HG02970 (cell line): ENCODE results near the gene ITPRIPL1.

Source experiments
- ATAC-seq: cut with Tn5 transposase; IDR thresholded peaks from one replicate; pipeline ENCODE4 v1.9.1; 2021; ENCODE audit warnings: mild to moderate bottlenecking, moderate library complexity, moderate number of reproducible peaks; ENCODE audit not compliant: unreplicated experiment, low FRiP score

Gene ITPRIPL1

DNA sequence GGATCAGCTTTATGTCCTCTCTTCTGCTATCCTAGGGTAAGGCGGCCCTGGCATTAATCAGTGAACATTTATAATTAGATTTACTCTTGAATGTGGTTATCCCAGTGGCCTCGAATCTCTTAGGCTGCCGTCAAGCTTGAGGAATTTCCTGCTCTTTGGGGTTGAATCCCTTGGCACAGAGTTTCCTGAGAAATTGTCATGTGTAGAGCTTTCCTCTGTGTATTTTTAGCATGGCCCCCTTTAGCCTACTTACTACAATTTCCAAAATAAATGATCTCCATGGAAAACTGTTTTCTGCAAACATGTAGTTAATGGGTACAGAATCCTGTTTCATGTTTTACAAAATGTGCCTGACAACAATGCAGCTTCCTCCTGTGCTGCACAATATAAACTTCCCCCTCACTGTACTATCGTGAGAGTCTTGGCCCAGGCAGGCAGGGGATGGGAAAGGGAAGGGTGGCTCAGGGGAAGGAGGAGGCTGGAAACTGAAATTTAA lies 28.5 kb downstream of the ITPRIPL1 start:
- ATAC-seq = no peak

DNA sequence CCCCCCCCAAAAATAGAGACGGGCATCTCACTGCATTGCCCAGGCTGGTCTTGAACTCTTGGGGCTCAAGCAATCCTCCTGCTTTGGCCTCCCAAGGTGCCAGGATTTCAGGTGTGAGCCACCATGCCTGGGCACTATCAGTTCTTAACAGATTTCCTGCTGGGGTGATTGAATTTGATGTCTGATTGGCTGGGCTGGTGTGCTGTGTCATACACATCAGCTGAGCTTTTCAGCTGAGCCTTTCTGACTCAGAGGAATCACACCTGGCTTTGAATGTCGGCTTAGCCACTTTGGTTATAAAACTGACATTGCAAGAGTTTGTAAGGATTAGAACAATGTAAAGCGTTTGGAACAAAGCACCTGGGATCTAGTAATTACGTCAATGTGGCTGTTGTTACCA lies 29.4 kb downstream of the ITPRIPL1 start:
- ATAC-seq = no peak

DNA sequence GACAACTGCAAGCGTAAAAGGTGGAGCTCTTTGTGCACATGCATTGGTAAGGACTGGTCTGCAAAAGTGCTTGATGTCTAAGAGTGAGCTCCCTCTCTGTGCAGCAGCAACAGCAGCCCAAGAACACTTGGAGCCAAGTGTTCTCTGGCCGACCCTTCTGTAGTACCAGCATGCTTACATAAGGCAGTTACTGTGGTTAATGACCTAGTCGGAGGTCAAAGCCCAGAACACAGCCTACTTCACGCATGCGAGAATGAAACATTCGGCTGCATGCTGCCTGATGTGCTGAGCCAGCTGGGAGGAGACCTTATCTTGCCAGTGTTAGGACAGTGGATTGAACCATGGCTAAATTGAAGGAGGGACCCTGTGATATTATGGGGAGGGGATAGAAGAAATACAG lies 31.8 kb downstream of the ITPRIPL1 start:
- ATAC-seq = no peak

DNA sequence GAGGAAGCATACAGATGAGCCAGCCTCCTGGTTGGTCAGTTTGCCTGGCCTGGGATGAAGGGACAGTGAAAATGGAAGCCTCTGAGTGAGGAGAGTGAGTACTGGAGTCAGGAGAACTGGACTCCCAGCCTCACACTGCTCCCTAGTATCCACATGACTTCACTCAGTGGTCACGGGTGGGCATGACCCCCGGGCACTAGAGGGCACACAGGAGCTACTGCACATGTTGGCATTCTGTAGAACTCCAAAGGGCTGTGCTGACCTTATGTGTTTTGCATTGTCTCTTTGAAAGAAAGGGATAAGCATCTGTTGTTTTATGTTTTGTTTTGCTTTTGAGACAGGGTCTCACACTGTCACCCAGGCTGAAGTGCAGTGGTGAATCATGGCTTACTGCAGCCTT lies 34.2 kb downstream of the ITPRIPL1 start:
- ATAC-seq = no peak

DNA sequence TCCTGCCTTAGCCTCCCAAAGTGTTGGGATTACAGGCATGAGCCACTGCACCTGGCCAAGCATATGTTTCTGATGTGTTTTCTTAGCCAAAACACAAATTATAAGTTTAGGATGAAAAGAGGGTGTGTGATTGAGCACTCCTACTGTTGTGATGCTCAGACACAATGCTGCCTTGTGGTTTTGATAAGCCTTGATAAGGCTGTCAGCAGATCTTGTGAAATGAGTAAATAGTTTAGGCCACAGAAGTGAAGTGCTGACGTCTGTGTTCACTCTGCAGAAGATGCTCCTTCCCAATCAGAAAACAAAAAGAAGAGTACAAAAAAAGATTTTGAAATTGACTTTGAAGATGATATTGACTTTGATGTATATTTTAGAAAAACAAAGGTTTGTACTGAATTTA lies 34.7 kb downstream of the ITPRIPL1 start:
- no peak for ATAC-seq

DNA sequence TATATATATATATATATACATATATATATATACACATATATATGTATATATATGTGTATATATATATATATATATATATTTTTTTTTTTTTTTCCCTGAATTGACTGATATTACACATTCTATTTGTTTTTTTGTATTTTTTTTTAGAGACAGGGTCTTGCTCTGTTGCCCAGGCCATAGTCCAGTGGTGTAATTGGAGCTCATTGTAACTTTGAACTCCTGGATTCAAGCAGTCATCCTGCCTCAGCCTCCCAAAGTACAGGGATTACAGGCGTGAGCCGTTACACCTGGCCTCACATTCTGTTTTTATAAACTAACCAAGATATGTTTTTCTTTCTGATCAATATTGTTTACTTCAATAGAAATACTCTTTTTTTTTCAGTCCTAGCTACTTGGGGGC lies 36.6 kb downstream of the ITPRIPL1 start:
- no peak for ATAC-seq

DNA sequence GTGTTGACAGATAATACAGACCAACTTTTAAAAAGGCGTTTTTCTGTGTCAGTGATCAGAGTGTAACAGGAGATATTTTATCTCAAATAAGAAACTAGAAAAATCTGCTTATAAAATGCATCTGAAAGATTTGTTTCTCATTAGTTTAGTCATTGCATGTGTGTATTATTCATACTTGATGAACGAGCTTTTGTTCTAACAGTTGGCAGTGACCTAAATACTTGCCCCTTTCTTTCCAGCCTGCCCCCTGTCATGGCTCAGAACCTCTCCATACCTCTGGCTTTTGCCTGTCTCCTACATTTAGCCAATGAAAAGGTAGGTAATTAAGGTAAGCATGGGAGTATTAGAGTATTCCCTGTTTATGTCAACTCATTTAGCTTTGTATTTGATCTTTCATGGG lies 44.1 kb downstream of the ITPRIPL1 start:
- no peak for ATAC-seq

DNA sequence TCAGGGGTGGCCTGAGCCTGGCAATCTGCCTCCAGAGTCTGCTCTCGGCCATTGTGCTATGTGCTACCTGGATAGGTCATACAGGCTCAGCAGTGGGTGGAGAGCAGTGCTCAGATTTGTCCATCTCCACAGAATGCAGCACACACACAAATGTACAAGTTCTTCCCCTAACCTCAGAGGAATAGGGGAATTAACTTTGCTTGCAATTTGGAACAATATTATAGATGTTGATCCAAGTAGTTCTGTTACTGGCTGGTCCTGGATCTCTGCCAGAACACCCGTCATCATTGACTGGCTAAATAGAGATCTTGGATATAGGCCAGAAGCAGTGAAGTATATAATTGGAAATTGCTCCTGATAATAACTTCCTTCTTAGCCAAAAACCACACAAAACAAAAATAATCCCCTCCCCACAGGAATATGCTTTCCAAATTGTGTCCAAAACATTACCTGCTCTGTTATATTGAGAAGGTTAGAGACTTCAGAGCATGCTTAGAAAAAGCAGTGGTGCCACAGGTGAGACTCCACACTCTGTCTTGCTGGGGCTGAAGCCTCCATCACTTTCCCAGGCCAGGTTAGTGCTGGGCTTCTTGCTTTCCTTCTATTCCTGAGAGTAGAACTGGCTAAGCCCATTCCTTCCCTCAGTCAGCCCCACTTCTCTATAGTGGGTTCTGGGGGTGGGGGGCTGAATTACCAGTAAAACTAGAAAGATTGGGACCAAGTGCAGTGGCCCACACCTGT lies 49.3 kb downstream of the ITPRIPL1 start:
- ATAC-seq = no peak
